ENCODE results near the gene STKLD1.

STKLD1 gene

DNA sequence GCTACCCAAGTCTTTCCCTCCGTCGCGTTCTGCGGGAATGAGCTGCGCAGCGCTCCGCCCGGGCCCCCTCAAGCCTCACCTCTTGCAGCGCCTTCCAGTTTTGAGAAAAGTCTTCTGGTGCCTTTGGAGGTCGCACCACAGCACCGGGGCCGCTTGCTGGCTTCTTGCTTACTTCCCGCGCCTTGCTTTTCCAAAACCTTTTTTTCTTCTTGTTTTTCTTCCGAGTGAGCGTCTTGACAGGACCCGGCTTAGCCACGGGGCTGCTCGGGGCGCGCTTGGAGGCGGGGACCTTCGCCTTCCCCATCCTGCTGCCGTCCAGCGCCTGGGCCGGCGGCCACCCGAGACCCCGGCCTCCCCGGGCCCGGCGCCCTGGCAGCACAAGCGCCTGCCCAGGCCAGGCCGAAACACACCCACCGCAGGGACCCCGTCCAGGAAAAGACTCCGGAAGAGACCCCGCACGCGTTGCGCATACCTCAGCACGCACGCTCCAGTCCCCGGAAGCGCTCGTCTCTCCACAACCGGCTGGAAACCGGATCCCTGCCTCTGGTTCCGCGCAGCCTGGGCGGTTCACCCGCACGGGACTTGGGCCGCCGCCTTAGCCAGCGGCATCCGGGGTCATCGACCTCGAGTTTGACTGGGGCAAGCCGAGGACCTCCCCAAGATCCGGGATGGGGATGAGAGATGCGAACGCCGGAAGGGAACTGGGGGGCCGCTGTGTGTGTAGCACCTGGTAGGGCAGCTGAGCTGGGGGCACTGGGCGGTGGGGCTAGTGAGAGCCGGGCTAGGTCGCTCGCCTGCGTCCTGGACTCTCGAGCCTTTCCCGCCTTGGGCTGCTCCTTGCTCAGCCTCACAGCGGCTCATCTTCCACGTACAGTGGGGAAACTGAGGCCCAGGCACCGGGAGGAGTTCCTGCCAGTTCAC lies 41.6 kb downstream of the STKLD1 start, which contains the start of gene REXO4:
Gene REXO4 (minus strand): TSS at position 470 of the 921 bp plus-strand sequence. CDS start 166 bp downstream, at position 304.
- peak; percentile 75 to 78 for DNase-seq (ENCODE audit: low read depth in 2 of 2)

DNA sequence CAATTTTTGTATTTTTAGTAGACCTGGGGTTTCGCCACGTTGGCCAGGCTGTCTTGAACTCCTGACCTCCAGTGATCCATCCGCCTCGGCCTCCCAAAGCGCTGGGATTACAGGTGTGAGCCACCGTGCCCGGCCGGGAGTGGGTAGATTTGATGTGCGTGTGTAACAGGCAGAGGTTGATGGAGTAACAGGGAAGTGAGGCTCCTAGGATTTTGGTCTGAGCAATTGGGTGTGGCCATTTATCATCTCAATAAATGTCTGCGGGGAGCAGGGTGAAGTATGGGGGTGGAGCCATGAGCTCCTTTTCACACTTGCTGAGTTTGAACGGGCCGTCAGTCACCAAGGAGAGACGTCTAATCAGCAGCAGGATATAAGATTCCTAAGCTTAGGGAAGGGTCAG lies 42.8 kb downstream of the STKLD1 start:
- no peak for DNase-seq (ENCODE audit: low read depth in 2 of 2)

DNA sequence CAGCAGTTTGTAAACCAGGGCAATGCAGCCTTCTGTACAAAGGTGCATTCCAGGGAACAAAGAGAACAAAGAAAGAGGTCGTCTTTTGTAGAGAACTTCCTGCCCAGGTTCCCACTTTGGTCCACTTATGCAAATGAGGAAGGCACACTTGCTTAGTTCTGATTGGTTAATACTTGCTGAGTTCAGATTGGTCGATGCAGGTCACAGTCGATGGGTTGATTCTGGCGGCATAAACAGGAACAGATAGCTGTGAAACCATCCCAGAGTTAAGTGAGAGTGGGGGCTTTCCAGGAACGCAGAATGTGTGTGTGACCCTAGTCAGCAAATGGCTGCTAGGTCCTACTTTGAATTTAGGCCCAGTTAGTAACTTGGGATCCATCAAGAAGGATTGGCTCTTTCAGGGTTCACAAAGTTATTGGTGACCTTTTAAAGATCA lies 44.2 kb downstream of the STKLD1 start:
- DNase-seq (ENCODE audit: low read depth in 2 of 2) = no peak

DNA sequence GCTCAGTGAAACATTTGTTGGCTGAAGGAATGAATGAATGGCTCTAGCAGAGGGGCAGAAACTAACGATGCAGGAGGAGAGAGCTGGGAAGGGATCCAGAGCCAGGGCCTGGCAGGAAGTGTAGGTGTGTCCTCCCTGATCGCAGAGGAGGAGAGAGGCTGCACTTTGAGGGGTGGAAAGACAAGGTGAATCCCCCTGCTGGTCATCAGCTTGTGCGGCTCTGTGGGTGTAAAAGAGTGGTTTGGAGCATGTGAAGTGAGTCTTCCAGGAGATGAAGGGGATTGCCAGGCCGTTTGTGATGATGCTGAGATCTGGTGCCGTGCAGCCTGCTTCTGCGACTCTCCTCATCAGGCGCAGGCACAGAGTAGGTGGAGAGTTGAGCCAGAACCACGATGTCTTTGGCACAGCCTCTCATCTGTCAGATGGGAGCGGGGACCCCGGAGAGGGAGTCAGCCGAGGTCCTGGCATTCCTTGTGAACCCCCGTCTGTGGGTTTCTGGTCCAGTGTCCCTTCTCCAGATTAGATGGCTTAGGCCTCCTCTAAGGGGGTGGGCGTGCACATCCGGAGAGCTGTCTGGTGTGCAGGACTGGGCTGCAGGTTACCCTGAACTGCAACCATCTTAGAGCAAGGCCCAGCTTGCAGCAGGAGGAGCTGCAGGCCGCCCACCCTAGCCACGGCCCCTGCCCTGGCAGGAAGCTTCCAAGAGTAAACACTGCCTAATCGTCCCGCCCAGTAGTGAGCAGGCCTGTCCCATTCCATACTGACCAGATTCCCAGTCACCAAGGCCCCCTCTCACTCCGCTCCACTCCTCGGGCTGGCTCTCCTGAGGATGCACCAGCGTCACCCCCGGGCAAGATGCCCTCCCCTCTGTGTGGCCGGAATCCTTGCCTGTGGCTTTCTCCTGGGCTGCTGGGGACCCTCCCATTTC lies 45.7 kb downstream of the STKLD1 start, which contains the start of gene ADAMTS13:
Gene ADAMTS13 (plus strand): TSS at position 753 of the 928 bp plus-strand sequence. CDS start 77 bp downstream, at position 830.
- peak in 1 of 2 donors; percentile 11 for DNase-seq (ENCODE audit: low read depth in 2 of 2)

DNA sequence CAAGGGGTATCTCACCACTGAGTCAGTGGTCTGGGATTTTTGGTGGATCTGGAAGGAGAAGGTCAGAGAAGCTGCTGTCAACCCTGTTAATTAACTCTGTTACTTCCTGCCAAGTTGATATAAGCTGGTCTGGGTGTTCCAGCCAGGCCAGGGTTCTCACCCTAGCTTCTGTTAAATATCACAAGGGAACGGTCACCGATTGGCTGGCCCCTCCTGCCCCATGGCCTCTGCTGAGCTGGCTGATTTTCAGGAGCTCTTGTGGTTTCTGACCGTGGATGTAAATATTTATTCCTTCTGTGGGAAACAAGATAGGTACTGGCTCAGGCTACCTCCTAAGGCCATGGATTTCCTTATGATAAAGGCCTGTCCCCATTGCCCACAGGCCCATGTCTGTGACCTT lies 47.0 kb downstream of the STKLD1 start:
- DNase-seq (ENCODE audit: low read depth in 2 of 2) = no peak

GRCh38 chr9:133424187-133424586 lies 48.0 kb downstream of the STKLD1 start:
- no peak for DNase-seq (ENCODE audit: low read depth in 2 of 2)

GRCh38 chr9:133425049-133425632 lies 49.0 kb downstream of the STKLD1 start:
- DNase-seq (ENCODE audit: low read depth in 2 of 2) = no peak

DNA sequence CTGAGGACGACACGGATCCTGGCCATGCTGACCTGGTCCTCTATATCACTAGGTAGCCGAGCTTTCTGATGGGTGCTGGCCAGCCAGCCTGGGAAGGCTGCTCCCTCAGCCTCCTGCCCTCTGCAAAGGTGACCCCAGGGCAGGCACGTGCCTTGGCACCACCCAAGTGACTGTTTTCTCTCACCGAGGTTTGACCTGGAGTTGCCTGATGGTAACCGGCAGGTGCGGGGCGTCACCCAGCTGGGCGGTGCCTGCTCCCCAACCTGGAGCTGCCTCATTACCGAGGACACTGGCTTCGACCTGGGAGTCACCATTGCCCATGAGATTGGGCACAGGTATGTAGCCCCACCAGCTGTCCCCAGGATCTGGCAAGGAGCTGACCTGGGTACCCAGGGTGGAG lies 49.8 kb downstream of the STKLD1 start:
- DNase-seq (ENCODE audit: low read depth in 2 of 2) = no peak

DNA sequence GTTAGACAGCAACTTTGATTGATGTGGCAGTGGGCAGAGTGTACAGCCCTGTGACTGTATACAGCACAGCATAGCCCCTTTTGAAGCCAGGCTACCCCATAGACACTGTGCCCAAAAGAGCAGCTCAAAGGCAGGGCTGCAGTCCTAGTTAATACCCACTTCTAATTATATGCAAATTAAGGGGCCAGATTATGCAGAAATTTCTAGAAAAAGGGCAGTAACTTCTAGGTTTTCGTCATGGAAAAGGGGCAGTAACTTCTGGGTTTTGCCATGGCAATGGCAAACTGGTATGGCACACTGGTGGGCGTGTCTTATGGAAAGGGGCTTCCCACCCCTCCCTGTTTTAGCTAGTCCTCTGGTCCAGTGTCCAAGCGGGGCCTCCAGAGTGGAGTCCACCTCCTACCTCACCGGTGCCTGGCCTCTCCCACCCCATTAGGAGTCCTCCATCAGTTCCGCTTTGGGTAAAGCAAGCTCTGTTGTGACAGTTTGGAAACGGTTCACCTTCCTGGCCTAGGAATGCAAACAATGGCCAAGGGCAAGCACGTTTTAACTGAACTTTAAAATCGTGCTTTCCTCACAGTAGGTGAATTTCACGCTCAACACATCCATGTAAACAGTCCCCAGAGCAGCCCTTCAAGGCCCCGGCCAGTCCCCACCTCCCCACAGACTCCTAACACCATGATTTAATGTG lies 51.6 kb downstream of the STKLD1 start:
- DNase-seq (ENCODE audit: low read depth in 2 of 2) = no peak

DNA sequence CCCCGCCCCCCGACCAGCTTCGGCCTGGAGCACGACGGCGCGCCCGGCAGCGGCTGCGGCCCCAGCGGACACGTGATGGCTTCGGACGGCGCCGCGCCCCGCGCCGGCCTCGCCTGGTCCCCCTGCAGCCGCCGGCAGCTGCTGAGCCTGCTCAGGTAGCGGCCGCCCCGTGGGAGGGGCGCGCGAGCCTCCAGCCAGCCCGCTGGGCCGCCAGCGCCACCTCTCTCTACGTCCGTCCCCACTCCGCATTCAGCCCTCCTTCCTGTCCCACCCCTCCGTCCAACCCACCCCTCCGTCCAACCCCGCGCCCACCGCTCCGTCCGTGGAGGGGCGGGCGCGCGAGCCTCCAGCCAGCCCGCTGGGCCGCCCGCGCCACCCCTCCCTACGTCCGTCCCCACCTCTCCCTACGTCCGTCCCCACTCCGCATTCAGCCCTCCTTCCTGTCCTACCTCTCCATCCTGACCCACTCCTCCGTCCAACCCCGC lies 52.5 kb downstream of the STKLD1 start:
- DNase-seq (ENCODE audit: low read depth in 2 of 2) = no peak

DNA sequence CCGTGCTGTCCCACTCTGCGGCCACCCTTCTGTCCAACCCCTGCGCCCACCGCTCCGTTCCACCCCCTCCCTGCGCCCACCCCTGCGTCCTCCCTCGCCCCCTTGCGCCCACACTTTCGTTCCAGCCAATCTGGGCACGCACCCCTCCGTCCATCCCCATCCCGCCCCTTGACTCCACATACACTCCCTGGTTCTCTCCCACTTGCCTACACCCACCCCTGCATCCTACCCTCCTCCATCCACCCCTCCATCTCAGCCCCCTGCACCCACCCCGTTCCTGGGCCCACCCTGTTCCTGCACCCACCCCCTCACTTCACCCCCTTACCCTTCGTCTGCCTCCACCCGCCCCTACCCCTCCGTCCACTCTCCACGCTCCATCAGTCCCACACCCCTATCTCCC lies 53.0 kb downstream of the STKLD1 start:
- no peak for DNase-seq (ENCODE audit: low read depth in 2 of 2)

DNA sequence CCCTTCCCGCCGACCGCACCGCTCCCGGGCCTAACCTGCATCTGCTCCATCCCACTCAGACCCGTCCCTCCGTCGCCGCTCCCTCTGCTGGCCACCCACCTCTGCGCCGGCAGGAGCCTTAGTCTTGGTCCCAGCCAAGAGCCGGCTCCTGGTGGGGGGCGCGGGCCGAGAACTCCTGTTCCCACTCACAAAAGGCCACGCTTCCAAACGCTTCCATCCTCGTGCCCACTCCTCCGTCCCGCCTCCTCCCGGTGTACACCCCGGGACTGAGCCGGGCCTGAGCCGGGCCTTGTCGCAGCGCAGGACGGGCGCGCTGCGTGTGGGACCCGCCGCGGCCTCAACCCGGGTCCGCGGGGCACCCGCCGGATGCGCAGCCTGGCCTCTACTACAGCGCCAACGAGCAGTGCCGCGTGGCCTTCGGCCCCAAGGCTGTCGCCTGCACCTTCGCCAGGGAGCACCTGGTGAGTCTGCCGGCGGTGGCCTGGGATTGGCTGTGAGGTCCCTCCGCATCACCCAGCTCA lies 53.5 kb downstream of the STKLD1 start:
- DNase-seq (ENCODE audit: low read depth in 2 of 2) = no peak

DNA sequence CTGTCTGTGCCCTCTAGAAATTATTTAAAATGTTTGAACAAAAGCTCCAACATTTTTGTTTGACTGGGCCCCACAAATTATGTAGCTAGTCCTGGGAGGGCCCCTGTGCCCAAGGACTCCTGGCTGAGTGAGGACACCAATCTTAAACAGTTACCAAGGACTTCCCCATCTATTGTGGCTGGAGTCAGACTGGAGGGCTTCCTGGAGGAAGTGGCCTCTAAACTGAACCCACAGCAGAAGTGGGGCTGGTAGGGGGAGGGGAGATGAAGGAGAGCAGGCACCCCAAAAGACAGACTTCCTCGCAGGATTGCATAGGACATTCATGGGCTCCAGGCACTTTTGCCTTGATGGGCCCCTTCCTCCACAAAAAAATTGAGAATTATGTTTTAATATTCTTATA lies 54.1 kb downstream of the STKLD1 start:
- DNase-seq (ENCODE audit: low read depth in 2 of 2) = no peak

- DNase-seq (ENCODE audit: low read depth in 2 of 2) = no peak
Measured at GRCh38 chr9:133433351-133433843, 57.2 kb downstream of the STKLD1 start.

GRCh38 chr9:133436681-133437080 lies 60.5 kb downstream of the STKLD1 start:
- DNase-seq (ENCODE audit: low read depth in 2 of 2) = no peak

GRCh38 chr9:133437753-133438531 lies 61.8 kb downstream of the STKLD1 start:
- no peak for DNase-seq (ENCODE audit: low read depth in 2 of 2)

- no peak for DNase-seq (ENCODE audit: low read depth in 2 of 2)
Measured at GRCh38 chr9:133439337-133439736, 63.2 kb downstream of the STKLD1 start.

DNA sequence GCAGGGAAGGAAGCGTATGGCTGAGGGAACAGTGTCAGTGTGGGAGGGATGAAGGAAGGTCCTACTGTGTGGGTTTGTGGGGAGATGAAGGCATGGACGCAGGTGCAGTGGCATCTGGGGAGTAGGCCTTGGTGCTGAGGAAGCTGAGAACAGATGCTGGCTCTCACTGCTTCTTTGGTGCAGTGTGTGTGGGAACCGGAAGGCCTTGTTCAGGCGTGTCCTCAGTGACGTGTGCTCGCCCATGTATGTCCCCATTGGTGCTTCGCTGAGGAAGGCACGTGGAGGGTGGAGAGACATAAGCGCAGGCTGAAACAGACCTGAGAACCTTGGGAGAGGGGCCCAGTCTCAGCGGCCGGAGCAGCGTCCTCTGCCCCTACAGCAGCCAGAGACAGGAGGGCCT lies 64.7 kb downstream of the STKLD1 start:
- DNase-seq (ENCODE audit: low read depth in 2 of 2) = no peak

DNA sequence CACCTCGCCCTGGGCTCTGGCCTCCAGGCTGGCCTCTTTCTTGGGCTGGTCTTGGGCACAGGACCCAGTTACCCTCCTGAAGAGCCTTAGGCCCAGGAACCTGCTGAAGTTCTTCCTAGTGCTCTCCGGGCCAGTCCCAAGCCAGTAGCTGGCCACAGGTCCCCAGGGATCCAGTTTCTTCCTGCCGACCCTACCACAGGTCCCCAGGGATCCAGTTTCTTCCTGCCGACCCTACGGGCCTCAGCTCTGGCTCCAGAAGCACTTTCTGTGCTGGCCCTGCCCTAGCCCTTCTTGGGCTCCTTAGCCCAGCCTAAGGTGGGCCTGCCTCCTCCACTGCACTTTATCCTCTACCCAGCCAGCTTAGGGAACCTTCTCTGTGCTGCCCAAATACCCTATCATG lies 65.4 kb downstream of the STKLD1 start:
- DNase-seq (ENCODE audit: low read depth in 2 of 2) = no peak

DNA sequence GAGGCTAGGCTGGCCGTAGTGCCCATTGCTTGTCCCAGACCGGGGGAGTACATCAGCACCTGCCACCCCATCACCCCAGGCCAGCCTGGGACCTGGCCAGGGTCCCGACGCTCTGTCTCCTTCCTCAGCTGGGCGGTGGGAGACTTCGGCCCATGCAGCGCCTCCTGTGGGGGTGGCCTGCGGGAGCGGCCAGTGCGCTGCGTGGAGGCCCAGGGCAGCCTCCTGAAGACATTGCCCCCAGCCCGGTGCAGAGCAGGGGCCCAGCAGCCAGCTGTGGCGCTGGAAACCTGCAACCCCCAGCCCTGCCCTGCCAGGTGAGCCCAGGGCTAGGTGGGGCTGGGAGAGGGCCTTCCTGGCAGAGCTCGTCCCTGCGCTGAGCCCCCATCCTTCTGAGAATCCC lies 67.1 kb downstream of the STKLD1 start:
- DNase-seq (ENCODE audit: low read depth in 2 of 2) = no peak

Data from activated CD4-positive, alpha-beta T cell treated with anti-CD3 and anti-CD28 coated beads for 24 hours (primary cell).